Activated T-cell treated with anti-CD3 and anti-CD28 coated beads, Interleukin-2, amount 50 U/mL, for 48 hours (primary cell): ENCODE results near the gene FGD4.

Source experiments
- DNase-seq, 2 experiments: peaks; one replicate each; pipeline ENCODE4 v3.0.0-alpha.2; 2020

The FGD4 gene

DNA sequence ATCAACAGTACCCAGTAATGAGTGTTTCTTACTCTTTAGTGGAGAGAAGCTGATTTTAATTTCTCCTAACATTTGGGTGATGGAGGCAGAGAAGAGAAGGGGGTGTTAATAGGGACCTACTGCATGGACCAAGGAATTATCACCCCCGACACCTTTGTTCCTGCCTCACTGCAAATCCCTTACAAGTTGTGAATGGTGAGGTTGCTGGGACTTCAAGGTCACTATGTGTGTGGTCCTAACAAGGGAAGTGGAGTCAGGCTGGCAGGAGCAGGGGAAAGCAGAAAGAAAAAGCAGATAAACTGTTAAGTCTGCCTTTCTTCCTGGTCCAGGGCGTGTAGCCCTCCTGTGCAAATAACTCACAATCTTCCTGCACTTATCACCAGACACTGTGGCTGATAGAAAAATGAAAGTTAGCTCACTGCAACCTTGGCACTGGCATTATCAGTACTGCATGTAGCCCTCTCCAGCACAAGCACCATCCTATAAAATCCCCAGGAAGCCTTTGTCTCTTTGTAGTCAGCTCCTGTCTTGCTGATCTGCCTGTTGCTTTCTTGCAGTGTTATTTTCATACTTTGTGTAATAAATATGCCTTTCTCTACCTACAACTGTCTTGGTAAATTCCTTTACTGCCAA, 167.4 kb downstream of the FGD4 start:
- no peak for DNase-seq

DNA sequence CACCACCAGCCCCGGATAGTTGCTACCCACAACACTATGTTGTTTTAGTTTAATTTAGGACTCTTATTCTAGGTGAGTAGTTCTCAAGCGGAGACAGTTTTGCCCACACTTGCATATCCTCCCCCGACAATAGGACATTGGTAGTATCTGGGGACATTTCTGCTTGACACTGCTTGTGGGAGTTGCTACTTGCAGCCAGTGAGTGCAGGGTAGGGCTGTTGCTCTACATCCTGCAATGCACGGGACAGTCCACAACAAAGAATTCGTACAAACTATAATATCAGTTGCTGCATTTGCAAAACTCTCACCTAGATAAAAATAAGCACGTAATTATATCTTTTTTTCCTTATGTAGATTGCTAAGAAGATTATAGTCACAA, 167.9 kb downstream of the FGD4 start:
- DNase-seq = no peak

DNA sequence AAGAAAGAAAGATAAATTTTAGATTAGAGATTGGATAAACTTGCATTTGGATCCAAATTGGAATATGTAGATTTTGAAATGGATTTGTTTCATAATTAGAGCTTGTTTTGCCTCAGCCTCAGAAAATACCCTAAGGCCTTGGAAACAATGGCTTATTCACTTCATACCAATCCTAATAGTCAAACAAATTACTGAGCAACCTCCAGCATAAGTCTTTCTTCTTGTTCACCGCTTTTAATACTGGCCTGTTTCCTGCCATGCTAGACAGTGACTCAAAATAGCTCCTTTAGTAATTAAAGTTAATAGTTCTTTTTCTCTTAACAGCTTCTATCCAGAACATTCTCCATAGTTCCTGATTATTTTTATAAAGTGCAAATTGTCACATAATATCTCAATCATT, 168.9 kb downstream of the FGD4 start:
- DNase-seq = no peak

DNA sequence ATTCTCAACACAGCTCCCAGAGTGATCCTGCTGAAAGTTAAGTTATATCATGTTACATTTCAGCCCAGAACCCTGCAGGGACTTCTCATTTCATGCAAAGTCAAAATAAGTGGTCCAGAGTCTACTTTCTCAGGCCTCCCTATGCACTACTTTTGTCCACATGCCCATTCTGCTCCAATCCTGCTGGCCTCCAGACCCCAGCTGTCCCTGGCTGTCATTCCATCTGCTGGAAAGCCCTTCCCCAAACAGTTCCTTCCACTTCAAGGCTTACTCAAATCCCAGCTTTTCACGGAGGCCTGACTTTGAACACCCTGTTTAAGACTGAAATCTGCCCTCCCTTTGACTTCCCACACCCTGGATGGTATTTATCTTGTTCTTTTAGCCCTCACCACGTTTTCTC, 169.9 kb downstream of the FGD4 start:
- DNase-seq = no peak

DNA sequence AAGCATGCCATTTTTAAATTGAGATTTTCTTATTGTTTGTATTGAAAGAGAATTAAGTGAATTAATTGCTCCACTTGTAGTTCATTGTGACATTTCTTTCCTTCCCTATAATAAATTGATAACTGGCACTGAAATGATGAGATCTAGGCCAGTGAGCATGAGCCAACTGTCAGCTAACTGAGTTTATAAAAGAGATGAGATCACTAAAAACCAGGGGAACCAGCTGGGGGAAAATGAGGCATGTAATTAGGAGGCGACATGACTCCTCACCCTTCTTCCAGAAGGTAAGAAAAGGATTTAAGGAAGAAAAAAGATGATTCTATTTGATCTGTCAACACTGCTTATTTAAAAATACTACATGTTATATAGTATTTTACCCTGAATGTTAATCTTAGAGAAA, 175.2 kb downstream of the FGD4 start:
- DNase-seq = no peak

DNA sequence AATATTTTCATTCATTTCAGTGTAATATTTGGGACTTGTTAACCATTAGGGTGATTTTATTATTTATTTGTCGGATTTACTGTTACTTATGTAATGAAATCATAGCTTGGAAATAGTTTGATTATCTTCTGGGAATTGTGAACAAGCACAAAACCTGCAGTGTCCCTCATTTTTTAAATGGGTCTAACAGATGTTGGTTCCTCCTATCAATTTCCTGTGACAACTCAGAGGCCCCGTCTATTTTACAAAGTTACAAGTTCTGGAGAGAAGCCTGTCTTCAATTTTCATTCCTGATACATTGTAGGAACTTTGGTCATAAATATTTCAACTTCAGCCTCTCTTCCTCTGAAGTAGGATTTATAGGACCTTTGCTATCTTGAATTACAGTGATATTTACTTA, 178.0 kb downstream of the FGD4 start:
- DNase-seq = no peak

DNA sequence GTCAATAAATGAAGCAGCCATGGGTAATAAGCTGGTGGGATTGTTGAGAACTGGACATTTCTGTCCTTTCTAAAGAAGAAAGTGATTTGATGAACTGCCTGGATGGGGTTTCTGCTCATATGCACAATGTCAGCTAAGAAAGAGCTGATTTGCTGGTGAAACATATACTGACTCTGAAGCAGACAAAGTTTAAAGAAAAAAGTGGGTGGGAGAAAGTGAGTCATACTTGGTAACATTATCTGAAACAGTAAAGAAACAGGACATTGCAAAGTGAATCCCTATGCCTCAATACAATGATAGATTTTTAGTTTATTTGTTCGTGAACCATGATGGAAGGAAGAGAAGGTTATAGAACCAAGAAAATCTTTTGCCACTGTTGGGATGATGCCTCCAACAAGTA, 184.2 kb downstream of the FGD4 start:
- no peak for DNase-seq

DNA sequence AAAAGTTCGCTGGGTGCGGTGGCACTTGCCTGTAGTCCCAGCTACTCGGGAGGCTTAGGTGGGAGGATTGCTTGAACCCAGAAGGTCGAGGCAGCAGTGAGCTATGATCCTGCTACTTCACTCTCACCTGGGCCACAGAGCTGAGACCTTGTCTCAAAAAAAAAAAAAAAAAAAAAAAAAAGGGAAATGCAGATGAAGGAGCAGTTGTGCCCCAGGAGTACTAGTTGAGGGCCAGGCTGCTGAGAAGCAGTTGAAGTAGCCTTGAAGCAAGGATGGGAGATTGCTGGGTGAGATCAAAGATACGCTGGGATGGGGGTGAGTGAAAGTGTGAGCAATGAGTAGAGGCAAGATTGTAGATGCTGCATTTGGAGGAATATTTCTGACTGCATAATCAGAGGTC, 186.3 kb downstream of the FGD4 start:
- DNase-seq = no peak

DNA sequence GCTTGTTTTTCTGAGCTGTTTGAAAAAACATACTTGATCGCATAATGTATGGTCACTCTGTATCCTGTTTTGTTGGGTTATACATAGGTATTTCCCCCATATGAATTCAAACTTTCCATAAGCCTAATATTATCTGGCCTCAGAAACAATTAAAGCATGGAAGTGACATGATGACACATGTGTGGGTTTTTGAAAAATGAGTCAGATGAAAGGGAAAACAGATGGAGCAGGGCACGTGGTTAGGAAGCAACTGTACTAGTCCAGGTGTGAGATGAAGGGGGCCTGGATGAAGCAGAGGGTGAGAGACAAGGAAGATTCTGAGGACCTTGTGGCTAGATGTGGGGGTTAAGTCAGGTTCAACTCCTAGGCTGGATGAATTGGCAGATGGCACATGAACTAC, 187.0 kb downstream of the FGD4 start:
- DNase-seq = no peak

DNA sequence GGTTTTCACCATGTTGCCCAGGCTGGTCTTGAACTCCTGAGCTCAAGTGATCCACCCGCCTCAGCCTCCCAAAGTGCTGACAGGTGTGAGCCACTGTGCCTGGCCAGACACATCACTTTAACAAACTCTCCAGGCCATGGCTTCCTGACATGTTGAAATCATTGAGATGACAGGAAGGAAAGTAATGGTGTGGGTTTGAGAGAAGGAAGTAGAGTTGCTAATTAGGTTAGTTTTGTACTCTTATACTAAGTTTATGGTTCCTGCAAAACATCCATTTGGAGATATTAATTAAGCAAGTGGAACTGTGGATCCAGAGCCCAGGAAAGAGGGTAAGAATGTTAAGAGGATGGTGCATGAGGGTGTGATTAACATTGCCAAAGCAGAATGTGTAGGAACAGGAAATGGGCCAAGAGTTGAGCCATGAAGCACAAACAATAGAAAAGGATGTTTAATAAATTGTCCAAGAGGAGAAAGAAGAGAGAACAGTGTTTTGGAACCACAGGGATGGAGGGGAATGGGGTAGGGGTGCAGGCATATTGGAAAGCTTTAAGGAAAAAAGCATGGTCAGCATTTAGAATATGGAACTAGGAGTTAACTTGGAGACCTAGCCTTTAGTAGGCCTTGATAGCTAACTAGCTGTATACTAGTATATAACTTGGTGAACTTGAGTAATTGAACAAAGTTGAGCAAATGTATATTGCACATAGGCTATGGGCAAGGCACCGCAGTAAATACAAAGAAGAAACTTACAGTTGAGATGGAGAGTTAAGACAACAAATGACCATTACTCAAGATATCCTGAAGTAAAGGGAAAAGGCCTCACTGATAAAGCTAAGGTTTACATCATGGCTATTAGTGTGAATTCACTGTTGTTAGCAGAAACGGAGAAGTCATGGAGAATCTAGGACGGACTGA, 188.5 kb downstream of the FGD4 start:
- DNase-seq = no peak

DNA sequence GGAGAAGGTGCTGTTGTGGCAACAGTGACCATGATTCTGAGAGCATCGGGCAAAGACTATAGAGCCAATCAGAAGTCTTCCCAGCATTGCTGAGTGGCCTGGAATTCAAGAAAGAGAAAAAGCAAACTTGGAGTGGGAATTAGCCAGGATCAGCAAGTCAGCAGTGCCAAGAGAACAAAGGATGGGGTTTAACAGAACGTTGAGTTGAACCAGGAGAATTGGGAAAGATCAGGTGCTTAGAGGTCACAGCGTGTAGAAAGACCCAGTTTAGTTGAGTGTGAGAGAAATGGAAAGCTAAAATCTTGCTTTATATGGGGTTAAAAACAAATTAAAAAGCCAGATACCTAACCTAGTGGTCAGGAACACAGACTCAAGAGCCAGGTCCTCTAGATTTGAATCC, 189.2 kb downstream of the FGD4 start:
- DNase-seq = no peak

DNA sequence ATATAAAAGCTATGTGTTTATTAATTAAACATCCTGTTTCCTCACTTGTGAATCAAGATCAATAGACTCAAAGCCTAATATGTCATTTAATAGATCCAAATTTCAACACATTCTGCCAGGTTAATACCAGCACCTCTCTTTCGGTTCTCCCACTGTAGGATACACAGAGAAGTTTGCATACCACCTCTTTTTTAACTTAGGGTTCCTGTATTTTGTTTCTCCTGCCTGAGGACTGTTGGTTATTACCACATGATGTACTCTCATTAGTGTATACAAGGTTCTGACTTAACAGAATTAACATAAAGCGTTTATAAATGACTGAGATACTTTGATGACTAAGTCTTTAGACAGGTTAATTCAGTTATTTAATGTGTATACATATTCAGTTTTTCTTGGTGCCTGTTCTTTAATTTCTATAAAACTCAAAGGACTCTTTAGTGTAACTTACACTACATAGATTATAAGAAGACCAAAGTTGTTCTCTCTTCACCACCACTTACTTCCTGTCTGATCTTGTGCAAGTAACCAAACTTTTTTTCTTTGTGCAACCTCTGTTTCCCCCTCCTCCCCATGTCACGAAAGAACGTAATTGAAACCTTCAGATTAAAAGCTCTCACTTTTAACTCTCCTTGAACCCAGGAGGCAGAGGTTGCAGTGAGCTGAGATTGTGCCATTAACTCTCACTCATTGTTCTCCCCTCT, 190.0 kb downstream of the FGD4 start:
- DNase-seq = no peak

DNA sequence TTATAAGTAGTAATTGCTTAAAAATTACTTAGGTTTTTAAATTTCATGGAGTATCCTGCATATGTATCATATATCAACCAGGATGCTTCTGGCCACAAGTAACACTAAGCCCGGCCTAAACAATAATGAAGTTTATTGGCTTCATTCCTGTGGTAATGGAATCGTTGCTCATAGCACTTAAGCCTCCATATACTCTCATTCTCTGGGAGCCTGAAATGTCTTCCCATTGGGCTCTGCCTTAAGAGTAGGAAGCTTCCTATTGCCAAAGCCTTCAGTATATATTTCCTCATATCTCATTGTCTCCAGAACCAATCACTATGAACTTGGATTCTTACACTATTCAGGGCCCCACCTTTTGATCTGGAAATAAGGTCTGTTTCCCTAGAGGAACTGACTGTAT, 195.9 kb downstream of the FGD4 start:
- DNase-seq = no peak

DNA sequence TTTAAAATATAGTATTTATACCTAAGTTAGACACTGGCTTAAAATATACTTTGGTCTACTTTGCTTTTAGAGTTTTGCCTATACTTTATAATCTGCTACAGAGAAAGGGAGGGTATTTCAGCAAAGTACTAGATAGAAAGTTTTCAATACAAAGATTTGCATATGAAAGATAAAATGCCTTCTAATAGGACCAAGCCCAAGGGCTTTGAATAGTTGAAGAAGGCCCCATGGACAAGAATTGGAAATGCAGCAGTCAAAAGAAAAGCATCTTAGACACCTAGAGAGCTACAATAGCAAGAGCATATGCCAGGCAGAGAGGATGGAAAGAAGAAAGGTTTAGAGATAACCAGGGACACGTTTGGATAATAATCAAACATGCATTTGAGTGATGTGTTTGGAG, 196.7 kb downstream of the FGD4 start:
- DNase-seq = no peak

DNA sequence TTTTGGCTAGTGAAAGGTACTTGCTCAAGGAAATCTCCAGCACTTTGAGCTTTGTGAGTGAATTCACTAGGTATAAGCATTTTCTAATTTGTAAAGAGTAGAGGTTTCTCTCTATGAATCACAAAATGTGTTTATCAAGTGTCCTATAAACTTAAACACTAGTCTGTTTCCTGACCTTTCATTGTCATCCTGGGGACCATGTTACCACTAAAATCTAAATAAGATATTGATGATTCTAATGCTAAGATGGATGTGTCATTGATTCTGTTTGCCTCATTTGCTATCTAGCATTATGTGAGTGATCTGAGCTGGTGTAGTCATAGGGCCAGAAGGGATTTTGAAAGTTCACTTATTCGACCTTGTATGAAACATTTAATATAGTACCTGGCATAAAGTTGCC, 199.3 kb downstream of the FGD4 start:
- DNase-seq = no peak

DNA sequence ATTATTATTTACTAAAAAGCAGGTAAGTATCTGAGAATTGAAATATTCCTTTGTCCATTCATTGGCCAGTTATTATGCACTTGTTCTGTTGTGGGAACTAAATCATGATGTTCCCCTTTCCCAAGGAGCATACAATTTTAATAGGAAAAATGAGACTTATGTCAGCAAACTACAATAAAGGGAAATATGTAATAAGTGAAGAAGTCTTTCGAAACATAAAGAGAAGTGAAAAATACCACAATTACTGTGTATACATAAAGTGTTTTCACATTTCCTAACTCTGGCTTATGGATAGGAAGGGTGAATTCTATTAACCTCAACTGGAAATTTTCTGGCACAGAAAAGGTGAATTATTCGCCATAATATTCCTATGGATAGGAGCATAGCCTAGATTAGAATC, 201.3 kb downstream of the FGD4 start:
- no peak for DNase-seq

DNA sequence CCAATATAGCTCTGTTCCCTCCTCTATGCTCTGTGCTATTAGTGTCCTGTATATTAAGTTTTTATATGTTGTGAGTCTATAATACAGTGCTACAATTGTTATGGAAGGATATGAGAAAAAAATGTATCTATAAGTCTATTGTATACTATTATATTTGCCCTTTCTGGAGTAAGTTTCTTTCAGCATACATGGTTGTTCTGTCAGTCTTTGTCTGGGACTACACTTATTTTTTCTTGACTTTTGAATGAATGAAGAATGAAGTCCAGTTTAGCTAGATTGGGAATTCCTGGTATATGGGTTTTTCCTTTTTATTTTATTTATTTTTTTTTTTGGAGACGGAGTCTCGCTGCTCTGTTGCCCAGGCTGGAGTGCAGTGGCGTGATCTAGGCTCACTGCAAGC, 203.7 kb downstream of the FGD4 start:
- no peak for DNase-seq

DNA sequence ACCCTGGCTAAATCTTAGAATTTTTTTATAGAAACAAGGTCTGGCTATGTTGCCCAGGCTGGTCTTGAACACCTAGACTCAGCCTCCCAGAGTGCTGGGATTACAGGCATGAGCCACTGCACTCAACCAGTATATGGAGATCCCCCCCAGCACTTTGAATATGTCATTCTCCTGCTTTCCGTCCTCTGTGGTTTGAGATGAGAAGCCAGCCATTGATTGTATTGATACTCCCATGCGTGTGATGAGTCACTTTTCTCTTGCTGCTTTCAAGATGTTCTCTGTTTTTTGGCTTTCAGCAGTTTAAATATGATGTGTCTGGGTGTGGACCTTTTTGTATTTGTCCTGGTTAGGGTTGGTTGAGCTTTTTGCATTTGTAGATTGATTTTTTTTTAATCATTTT, 204.5 kb downstream of the FGD4 start:
- DNase-seq = peak; percentile 27 to 45

DNA sequence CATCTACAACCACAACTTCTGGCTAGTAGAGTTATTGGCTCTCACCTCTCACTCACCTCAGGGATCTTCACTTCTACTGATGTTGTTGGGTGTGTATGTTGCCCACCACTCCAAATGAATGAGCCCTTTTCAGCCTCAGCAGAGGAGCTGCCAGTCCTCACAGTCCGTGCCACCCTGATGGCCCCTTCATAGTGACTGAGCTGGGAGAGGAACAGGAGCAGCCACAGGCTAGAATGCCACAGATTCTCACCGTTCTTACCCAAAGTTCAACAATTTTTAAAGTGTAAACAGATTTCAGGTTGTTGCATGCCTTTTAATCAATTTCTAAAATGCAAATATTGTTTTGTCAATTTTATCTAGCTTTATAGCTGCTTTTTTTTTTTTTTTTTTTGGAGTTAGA, 205.2 kb downstream of the FGD4 start:
- no peak for DNase-seq

DNA sequence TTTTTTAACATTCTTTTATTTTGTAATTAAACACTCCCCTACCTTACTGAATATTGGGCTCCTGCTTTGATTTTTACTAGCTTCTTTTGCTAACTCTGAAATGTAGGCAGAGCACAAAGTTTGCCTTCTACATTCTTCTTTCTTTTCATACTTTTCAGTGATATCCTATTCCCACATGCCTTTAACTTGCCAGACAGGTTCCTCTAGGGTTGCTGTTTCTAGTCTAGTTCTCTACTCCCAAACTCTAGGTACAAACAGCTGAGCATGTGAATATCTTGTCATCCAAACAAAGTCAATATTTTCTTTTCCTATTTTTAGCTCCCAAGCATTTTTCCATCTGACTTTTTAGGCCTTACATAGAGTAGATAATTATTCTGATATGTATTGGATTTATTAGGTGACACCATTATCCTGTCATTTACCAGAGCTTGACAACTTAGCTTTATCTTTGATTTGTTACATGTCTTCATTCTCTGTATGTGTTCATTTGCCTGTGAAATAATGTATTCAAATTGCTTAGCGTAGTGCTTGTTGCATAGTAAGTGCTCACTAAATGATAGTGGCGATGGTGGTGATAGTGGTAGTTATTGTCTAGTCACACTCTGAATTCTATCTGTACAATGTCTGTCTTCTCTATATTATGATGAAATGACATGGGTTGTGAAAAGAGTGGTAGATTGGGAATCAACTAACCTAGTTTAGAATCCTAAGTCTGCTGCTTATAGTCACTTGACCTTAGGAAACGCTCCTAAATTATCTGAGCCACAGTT, 206.2 kb downstream of the FGD4 start:
- DNase-seq = no peak

DNA sequence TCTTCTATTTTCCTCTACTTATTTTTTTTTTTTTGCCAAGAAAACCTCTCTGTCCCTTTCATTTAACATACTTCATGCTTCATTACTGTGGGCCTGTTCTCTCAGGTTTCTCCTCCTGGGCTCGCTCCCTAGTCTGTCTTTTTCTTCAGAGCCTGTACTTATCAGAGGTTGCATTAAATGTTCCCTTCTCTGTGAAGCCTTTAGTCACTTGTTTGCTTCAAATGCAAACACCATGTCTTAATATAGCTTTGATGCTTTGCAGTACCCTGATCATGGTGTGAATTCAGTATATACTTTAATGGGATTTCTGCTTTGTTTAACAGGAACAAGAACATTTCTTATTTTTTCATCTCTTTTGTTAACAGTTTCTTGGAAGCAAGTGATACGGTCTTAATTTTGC, 207.1 kb downstream of the FGD4 start:
- no peak for DNase-seq

DNA sequence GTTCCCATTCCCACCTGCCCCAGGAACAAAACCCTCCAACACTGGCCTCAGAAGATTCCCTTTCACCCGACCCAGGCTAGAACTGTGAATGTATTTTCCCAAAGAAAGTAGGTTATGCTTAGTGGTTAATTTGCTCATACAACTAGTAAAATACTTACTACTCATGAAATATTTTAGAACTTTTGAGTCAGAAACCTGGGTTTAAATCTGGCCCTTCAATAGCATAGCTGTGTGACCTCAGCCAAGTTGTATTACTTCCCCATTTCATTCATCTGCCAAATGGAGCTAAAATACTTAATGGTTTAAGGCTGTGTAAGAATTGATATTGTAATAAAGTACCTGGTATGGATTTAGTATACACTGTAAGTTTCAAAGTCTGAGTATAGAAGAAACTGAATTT, 210.6 kb downstream of the FGD4 start:
- no peak for DNase-seq

DNA sequence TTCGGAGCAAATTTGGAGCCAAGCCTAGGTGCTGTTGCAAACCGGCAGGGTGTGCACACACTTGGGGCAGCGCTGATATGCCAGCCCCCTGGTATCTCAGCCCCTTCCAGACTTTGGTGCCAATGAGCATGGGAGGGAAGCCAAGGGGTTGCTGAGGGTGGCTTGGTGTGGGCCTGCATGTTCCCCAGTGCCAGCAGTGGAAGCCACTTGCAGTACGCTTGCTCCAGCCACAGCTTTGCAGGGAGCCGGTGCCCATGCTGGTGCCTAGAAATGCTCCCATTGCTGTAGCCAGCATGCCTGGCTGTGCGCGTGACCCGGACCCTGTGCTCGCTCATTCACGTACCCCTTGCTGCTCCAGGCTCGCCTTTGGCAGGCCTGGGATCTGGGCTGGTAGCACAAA, 212.6 kb downstream of the FGD4 start:
- no peak for DNase-seq
